Mucosa of gallbladder (tissue), 1 donor: ENCODE data around the gene FCGR2B. TPM values are rescaled to one million over a fixed set of nuclear protein-coding genes. Genes with fewer than 3 reads are reported as not detected.

ENCODE experiments used
- total RNA-seq: library from RNA; stranded (reverse); gene quantifications from one replicate; pipeline ENCODE4 v1.2.1, GENCODE V29; 2021
- donor health status: DM: no; HTN: no; CAD: no.

FCGR2B gene
- total RNA-seq, 1 donor from 2014 or later = 19.4 TPM

Other genes starting within 250 kb of the FCGR2B start
- gene FCGR2A, start 157.7 kb upstream of the FCGR2B start, total RNA-seq = 53.9 TPM
- 5.8 TPM for gene HSPA6, start 138.6 kb upstream of the FCGR2B start, total RNA-seq
- gene FCGR3A, start 113.3 kb upstream of the FCGR2B start, total RNA-seq = 36.0 TPM
- gene FCGR3B, start 32.0 kb upstream of the FCGR2B start, total RNA-seq = 2.0 TPM
- 0.26 TPM for gene FCRLA, start 44.1 kb downstream of the FCGR2B start, total RNA-seq
- 0.23 TPM for gene FCRLB, start 58.4 kb downstream of the FCGR2B start, total RNA-seq
- 15.4 TPM for gene DUSP12, start 86.6 kb downstream of the FCGR2B start, total RNA-seq
- gene ATF6, start 103.2 kb downstream of the FCGR2B start, total RNA-seq = 23.6 TPM